K562 (cell line): ENCODE results near the gene ANTKMT. TPM values are rescaled to one million over a fixed set of nuclear protein-coding genes. Genes with fewer than 3 reads are reported as not detected.

ENCODE experiments used
- ATAC-seq: fragments of 200-7000 bp; cut with Tn5 transposase; 3 replicates; pipeline ENCODE4 v1.9.1; 2020; ENCODE audit warnings: moderate library complexity
- BruUV-seq: library from RNA; stranded (reverse); fragments of 400-500 nt; replicated peaks from 2 replicates; lab custom pipeline; 2021; lab: Mats Ljungman, UMichigan
- CTCF ChIA-PET: fragments of 300-600 bp; formaldehyde crosslinking; extraction: SDS; loops from one replicate; lab custom pipeline; 2021; ENCODE audit warnings: low intra/inter-chr PET ratio; lab: Yijun Ruan, JAX
- POLR2A ChIA-PET: fragments of 300-600, 350-650 bp; sonication (Branson Sonifier 250); formaldehyde crosslinking; extraction: SDS; loops from one replicate; lab custom pipeline; 2021; ENCODE audit warnings: antibody characterized with exemption, inconsistent platforms; lab: Yijun Ruan, JAX
- DNase-seq, 4 experiments: peaks; one replicate each; pipeline versions ENCODE4 v3.0.0 to v3.0.0-alpha.2; 2011 to 2018; ENCODE audit warnings: low spot score in 3 of 4, mixed read lengths in 3 of 4; ENCODE audit errors: extremely low read depth in 1 of 4
- FAIRE-seq: peaks from 2 replicates; lab custom pipeline; 2011; peaks lifted over from hg19 to GRCh38; lab: Jason Lieb, UNC
- H2AFZ ChIP-seq: 2 replicates; pipeline ENCODE4 v1.6.0; 2011; ENCODE audit warnings: low read depth, low read length, control low read depth, inconsistent platforms
- H3K27ac ChIP-seq: fragments of 200-600 bp; 3 replicates; pipeline ENCODE4 v1.8.0; 2011; ENCODE audit warnings: low read depth, mild to moderate bottlenecking, control low read depth, inconsistent platforms, low read length, moderate library complexity, mixed read lengths; ENCODE audit errors: extremely low read depth
- H3K27me3 ChIP-seq, 2 experiments: fragments of 300-600 bp in 1 of 2; 2 replicates in 1 of 2; 3 replicates in 1 of 2; pipeline versions ENCODE4 v1.6.0 to v1.8.0; 2011; ENCODE audit warnings: inconsistent platforms in 2 of 2, low read length in 2 of 2, mild to moderate bottlenecking in 1 of 2, mixed read lengths in 1 of 2, moderate library complexity in 1 of 2; ENCODE audit not compliant: control insufficient read depth in 2 of 2, insufficient read depth in 2 of 2
- H3K36me3 ChIP-seq: fragments of 300-600 bp; 3 replicates; pipeline ENCODE4 v1.8.0; 2011; ENCODE audit warnings: mild to moderate bottlenecking, low read length, inconsistent platforms; ENCODE audit not compliant: control insufficient read depth, insufficient read depth
- H3K4me1 ChIP-seq, 2 experiments: fragments of 200-600 bp in 1 of 2; replicated peaks in 1 of 2; 2 replicates in 1 of 2; 3 replicates in 1 of 2; pipeline versions ENCODE4 v1.5.1 to v1.8.0; 2011; ENCODE audit warnings: inconsistent platforms in 2 of 2, low read length in 2 of 2, mild to moderate bottlenecking in 1 of 2, mixed read lengths in 1 of 2, moderate library complexity in 1 of 2; ENCODE audit not compliant: control insufficient read depth in 2 of 2, insufficient read depth in 2 of 2
- H3K4me2 ChIP-seq: 2 replicates; pipeline ENCODE4 v1.6.1; 2011; ENCODE audit warnings: low read length, control low read depth, inconsistent platforms, mixed read lengths; ENCODE audit not compliant: insufficient read depth
- H3K4me3 ChIP-seq: fragments of 200-600 bp; sonication (generic), shearing (Covaris generic); 2 replicates; pipeline ENCODE4 v1.5.1; 2016; ENCODE audit warnings: control low read depth, inconsistent platforms
- H3K79me2 ChIP-seq: fragments of 200-600 bp; 3 replicates; pipeline ENCODE4 v1.8.0; 2011; ENCODE audit warnings: low read length, inconsistent platforms; ENCODE audit not compliant: control insufficient read depth, insufficient read depth
- H3K9ac ChIP-seq, 2 experiments: 2 replicates each; pipeline versions ENCODE4 v1.6.0 to v1.6.1; 2011; ENCODE audit warnings: low read depth in 2 of 2, low read length in 2 of 2, control low read depth in 1 of 2, inconsistent platforms in 1 of 2, mild to moderate bottlenecking in 1 of 2, mixed read lengths in 1 of 2; ENCODE audit not compliant: insufficient read depth in 1 of 2
- H3K9me1 ChIP-seq: one replicate; pipeline ENCODE4 v1.6.0; 2011; ENCODE audit warnings: inconsistent platforms, mild to moderate bottlenecking, low read length, moderate library complexity; ENCODE audit not compliant: control insufficient read depth, insufficient read depth
- H3K9me3 ChIP-seq: replicated peaks from 2 replicates; pipeline ENCODE4 v1.5.1; 2011; ENCODE audit warnings: low read depth, low read length, inconsistent platforms; ENCODE audit not compliant: control insufficient read depth, insufficient read depth
- H4K20me1 ChIP-seq: replicated peaks from 2 replicates; pipeline ENCODE4 v1.6.1; 2011; ENCODE audit warnings: low read length, inconsistent platforms, mixed read lengths; ENCODE audit not compliant: control insufficient read depth, insufficient read depth
- CEBPB ChIP-seq: fragments of 450-650 bp; IDR thresholded peaks from 2 replicates; pipeline ENCODE4 v1.6.1; 2016; ENCODE audit warnings: missing genetic modification characterization, missing compliant biosample characterization
- RBM15 ChIP-seq: fragments of 200-400 bp; formaldehyde crosslinking; IDR thresholded peaks from 2 replicates; pipeline ENCODE4 v1.6.1; 2018; ENCODE audit warnings: mild to moderate bottlenecking, low read length, moderate library complexity; ENCODE audit not compliant: insufficient read depth
- SUPT5H ChIP-seq: fragments of 450-650 bp; IDR thresholded peaks from 2 replicates; pipeline ENCODE4 v1.6.1; 2016
- TCF3 ChIP-seq: sonication (generic); formaldehyde crosslinking; IDR thresholded peaks from 2 replicates; pipeline ENCODE4 v1.4.0; 2020; ENCODE audit warnings: mild to moderate bottlenecking, missing genetic modification reagents
- XRCC4 ChIP-seq: IDR thresholded peaks from one replicate; pipeline ENCODE4 v1.6.1; 2011; ENCODE audit not compliant: insufficient read depth, insufficient read length; ENCODE audit errors: extremely low read depth
- ZFX ChIP-seq: sonication (generic); formaldehyde crosslinking; IDR thresholded peaks from 2 replicates; pipeline ENCODE4 v1.8.0; 2022; ENCODE audit warnings: mild to moderate bottlenecking, missing genetic modification reagents, moderate library complexity
- WGBS: fragments of 100-300 bp; shearing (Covaris generic); methylation state at CpG from one replicate; pipeline ENCODE4 v1.1.6; 2016; ENCODE audit warnings: low coverage, mixed read lengths; ENCODE audit not compliant: insufficient coverage; ENCODE audit errors: missing lambda C conversion rate; 5-methylcytosine and 5-hydroxymethylcytosine counted together
- in situ Hi-C: fragments of 300-500 bp; cut with MboI; formaldehyde crosslinking; loops from 4 replicates; pipeline ENCODE4 v1.15.0; 2018; ENCODE audit warnings: inconsistent platforms, mixed read lengths
- intact Hi-C: fragments of 100-400 bp; cut with micrococcal nuclease; formaldehyde crosslinking; loops from 2 replicates; pipeline ENCODE4 v1.14.2; 2022
- polyA plus RNA-seq, 8 experiments: library from polyadenylated mRNA; depleted of rRNA in 4 of 8; stranded (reverse) in 5 of 8; unstranded in 3 of 8; fragments of >200 nt; fragmentation: Nextera tagmentation in 2 of 8; fragmentation: Illumina TruSeq in 1 of 8; extraction: Ambion mirVana in 2 of 8; extraction: Trizol in 1 of 8; gene quantifications; 2 replicates each; pipeline versions ENCODE4 v1.2.1 to v1.2.3, GENCODE V29; 2011 to 2014; ENCODE audit warnings: inconsistent platforms in 1 of 8, missing spikeins in 1 of 8
- total RNA-seq, 7 experiments: library from RNA; depleted of rRNA in 6 of 7; stranded (reverse); fragments of >200 nt in 6 of 7; fragmentation: Illumina TruSeq in 2 of 7; extraction: Trizol in 2 of 7; gene quantifications; 2 replicates each; pipeline versions ENCODE4 v1.2.1 to v1.2.3, GENCODE V29; 2011 to 2021; ENCODE audit warnings: low replicate concordance in 1 of 7
- TF ChIP-seq, protein P1 (sequence below), 2 experiments: fragments of 450-650 bp; IDR thresholded peaks; 2 replicates each; pipeline ENCODE4 v1.6.1; 2016; ENCODE audit warnings: mild to moderate bottlenecking in 2 of 2, borderline replicate concordance in 1 of 2, low read depth in 1 of 2, moderate library complexity in 1 of 2

The ANTKMT gene
- total and polyA plus RNA-seq, 9 of the 15 experiments (the other 6 are each of a cell fraction or from before 2014, with no cell fraction given), result 0.58 to 217 (median 19.1) TPM

- ChIA-PET CTCF (interaction anchor here (0.7 kb wide), 1 partner anchor 35 kb away, joined by 6 read pairs; no protein-coding TSS in a partner anchor), POLR2A (interaction anchor here (0.6 to 1.2 kb wide), 4 partner anchors 11 to 343 kb away, joined by 3 read pairs; no protein-coding TSS in a partner anchor)
- TF ChIP-seq TCF3 (CRISPR knock-in tag) (no peak), RBM15 (no peak)
- intact Hi-C loops, result no loop called here
- ATAC-seq, result no peak
- no peak overlapping the region for H3K27ac ChIP-seq
- no peaks in the 10 kb centered on the region for H3K27me3 ChIP-seq
- no peak overlapping the region for H3K4me3 ChIP-seq
- BruUV-seq, result no TSS peak
- no peaks in the 10 kb centered on the region for H3K36me3 ChIP-seq
- FAIRE-seq, result no peak
- in situ Hi-C loops, result no loop called here
- WGBS, result 67% methylated on average over 6 of the region's 6 CpGs
- no peak overlapping the region for H3K4me2 ChIP-seq
- no peak for DNase-seq
- peaks cover 0 to 31% of the 10 kb centered on the region in 2 experiments; a peak in 3 of 5 replicates for H3K4me1 ChIP-seq
- H3K9ac ChIP-seq, result no peak overlapping the region
- H4K20me1 ChIP-seq, result no peaks in the 10 kb centered on the region
- H3K79me2 ChIP-seq, result no peaks in the 10 kb centered on the region
- H2AFZ ChIP-seq, result no peak overlapping the region
- H3K9me3 ChIP-seq, result no peaks in the 10 kb centered on the region
- no peaks in the 10 kb centered on the region for H3K9me1 ChIP-seq
Observed at GRCh38 chr16:749010-749409, 28.1 kb downstream of the ANTKMT start.

DNA sequence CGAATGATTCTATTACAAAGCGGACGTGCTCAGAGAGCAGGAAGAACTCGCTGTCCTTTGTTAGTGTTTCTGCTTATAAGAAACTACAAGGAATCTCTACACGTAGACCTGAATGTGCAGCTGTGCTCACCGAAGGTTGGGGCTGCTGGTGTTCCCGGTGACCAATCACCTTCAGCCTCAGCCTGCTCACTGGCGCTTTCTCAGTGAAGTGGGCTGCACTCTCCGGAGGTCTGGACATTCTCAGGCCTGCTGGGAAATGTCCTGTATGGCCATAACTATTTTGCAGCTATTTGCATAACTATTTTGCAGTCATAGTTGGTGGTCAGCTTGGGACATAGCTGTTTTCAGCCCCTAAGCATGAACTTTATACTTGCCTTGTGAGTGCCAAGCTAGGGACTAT, 29.5 kb downstream of the ANTKMT start:
- ChIA-PET CTCF (no interaction called here), POLR2A (interaction anchor here (0.6 to 1.1 kb wide), 2 partner anchors 9 to 10 kb away, joined by 3 to 4 read pairs; partner anchors contain the start of genes CIAO3 and MSLN)
- DNase-seq (no peak), ATAC-seq (0 out of 3 replicates have a peak, but pooled peaks have one; percentile 19), FAIRE-seq (no peak)
- Histone ChIP-seq H4K20me1 (no peaks in the 10 kb centered on the region), H3K4me3 (no peak overlapping the region), H3K9me1 (no peaks in the 10 kb centered on the region), H3K36me3 (no peaks in the 10 kb centered on the region), H2AFZ (0 out of 2 replicates have a peak overlapping the region, but pooled peaks have one; percentile 44), H3K4me2 (no peak overlapping the region), H3K79me2 (no peaks in the 10 kb centered on the region), H3K9me3 (no peaks in the 10 kb centered on the region), H3K4me1 (peaks cover 6 to 29% of the 10 kb centered on the region in 2 experiments; a peak in 4 of 5 replicates), H3K27me3 (no peaks in the 10 kb centered on the region), H3K9ac (no peak overlapping the region), H3K27ac (no peak overlapping the region)
- BruUV-seq, result no TSS peak
- 41% methylated on average over 9 of the region's 9 CpGs for WGBS
- intact Hi-C loops, result no loop called here
- in situ Hi-C loops, result no loop called here
- no peak for TF ChIP-seq SUPT5H
- TF ChIP-seq CEBPB (tag), result no peak
- no peak for TF ChIP-seq ZFX (CRISPR knock-in tag)
- TF ChIP-seq XRCC4, result no peak
- TF ChIP-seq, protein P1, sequence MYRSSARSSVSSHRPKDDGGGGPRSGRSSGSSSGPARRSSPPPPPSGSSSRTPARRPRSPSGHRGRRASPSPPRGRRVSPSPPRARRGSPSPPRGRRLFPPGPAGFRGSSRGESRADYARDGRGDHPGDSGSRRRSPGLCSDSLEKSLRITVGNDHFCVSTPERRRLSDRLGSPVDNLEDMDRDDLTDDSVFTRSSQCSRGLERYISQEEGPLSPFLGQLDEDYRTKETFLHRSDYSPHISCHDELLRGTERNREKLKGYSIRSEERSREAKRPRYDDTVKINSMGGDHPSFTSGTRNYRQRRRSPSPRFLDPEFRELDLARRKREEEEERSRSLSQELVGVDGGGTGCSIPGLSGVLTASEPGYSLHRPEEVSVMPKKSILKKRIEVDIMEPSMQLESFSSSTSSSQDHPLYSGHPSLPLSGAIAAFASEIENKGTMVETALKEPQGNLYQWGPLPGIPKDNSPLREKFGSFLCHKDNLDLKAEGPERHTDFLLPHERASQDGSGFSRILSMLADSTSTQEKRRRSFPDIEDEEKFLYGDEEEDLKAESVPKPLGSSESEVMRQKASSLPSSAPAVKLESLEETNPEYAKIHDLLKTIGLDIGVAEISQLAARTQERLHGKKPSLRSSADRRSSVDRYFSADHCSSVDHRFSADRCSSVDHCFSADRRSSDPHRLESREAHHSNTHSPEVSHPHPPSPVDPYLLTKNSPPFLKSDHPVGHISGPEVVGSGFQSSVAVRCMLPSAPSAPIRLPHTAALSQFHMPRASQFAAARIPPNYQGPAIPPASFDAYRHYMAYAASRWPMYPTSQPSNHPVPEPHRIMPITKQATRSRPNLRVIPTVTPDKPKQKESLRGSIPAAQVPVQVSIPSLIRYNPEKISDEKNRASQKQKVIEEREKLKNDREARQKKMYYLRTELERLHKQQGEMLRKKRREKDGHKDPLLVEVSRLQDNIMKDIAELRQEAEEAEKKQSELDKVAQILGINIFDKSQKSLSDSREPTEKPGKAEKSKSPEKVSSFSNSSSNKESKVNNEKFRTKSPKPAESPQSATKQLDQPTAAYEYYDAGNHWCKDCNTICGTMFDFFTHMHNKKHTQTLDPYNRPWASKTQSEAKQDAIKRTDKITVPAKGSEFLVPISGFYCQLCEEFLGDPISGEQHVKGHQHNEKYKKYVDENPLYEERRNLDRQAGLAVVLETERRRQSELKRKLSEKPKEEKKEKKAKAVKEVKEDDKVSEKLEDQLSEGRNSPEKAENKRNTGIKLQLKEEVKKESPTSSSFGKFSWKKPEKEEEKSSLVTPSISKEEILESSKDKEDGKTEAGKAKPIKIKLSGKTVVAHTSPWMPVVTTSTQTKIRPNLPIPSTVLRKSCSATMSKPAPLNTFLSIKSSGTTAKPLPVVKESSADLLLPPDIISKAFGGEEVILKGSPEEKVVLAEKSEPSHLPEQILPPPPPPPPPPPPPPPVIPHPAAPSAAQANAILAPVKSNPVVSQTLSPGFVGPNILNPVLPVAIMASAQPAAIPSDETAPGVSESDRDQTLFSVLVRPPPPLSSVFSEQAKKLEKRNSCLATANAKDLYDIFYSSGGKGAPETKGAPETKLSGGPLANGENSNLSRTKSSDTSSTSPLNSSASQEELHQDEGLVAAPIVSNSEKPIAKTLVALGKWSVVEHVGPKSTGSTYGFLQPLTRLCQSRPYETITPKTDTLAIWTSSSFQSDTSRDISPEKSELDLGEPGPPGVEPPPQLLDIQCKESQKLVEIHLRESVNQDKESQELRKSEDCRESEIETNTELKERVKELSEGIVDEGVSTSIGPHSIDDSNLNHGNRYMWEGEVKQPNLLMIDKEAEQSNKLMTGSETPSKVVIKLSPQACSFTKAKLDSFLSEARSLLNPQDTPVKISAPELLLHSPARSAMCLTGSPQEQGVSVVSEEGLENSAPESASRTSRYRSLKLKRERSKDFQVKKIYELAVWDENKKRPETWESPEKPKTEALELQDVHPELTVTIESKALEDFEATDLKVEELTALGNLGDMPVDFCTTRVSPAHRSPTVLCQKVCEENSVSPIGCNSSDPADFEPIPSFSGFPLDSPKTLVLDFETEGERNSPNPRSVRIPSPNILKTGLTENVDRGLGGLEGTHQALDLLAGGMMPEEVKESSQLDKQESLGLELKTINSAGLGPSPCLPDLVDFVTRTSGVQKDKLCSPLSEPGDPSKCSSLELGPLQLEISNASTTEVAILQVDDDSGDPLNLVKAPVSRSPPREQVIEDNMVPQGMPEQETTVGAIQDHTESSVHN (IDR thresholded peaks at IDR 0.05; ENCODE audit: borderline replicate concordance in 1 of 2, low read depth in 1 of 2), result no peak
